Hematopoietic multipotent progenitor cell treated with erythropoietin and hydrocortisone succinate and interleukin-3 and kit ligand, for 4 days (in vitro differentiated cells): Measurements from ENCODE around the gene ZDHHC13.
A peak's percentile ranks its signal among the peaks of the same experiment; 100 is the strongest.
"Not testable (repeated sequence)": the region's sequence is repeated elsewhere in the genome, so short reads cannot be mapped to it uniquely, and the experiment has no call there.

Experiments
- DNase-seq: peaks from one replicate; pipeline ENCODE4 v3.0.0-alpha.2; 2015

ZDHHC13 gene

DNA sequence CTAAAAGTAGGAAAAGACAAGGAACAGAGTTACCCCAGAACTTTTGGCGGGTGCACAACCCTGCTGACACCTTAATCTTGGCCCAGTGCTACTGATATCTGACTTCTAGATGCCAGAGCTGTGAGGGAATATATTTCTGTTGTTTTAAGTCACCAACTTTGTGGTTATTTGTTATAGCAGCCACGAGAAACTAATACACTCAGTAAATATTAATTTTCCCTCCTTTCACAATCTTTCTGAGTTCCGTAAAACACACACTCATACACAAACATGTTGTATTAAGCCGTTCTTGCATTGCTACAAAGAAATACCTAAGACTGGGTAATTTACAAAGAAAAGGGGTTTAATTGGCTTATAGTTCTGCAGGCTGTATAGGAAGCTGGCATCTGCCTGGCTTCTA, 16.1 kb upstream of the ZDHHC13 start:
- DNase-seq, result no peak

DNA sequence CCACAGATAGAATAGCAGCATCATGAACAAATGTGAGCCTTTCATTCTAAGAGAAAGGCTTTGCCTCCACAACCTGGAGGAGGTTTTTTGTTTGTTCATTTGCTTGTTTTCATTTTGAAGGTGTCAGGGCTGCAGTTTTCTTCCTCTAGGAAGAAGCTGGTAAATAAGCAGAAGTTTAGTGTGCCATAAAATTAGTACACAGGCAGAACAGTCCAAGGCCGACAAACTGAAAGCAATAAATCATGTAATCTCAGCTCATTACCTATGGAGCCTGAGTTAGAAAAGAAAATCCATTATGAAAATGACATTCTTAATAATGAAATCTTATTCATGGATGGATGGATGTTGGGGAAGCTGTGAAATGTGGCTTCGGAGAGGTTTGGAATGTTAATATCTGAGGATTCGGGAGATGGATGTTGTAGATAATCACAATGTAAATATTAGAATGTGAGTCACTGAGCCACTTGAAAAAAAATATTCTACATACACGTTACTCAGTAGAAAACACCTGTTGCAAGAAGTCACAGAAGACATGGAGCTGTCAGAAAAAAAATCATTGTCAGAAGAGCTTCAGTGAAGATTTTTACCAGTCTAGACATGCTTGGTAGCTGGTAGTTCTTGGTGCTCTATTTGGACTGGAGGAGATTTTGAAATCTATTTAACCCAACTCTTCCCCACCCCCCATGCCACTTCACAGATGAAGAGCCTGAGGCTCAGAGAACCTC, 15.0 kb upstream of the ZDHHC13 start:
- DNase-seq, result no peak

DNA sequence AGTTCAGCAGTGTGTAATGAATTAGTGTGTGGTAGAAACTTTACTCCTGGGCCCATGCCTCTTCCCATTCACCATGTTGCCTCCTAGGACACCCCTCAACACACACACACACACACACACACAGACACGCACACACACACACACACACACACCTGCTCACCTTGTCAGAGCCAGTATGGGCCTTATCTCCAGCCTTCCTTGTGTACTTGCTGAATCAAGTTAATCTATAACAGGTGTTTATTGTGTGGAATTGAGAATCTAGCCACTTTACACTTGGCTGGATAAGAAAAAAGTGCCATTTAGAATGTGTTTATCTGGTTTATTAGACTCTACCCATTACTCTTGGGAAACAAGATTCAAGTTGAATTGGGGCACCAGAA, 14.5 kb upstream of the ZDHHC13 start:
- DNase-seq, result no peak

- no peak for DNase-seq
Observed at GRCh38 chr11:19105011-19105410, 12.0 kb upstream of the ZDHHC13 start.

- no peak for DNase-seq
Observed at GRCh38 chr11:19107125-19107524, 9.8 kb upstream of the ZDHHC13 start.

GRCh38 chr11:19110295-19110694, 6.7 kb upstream of the ZDHHC13 start:
- peak; percentile 39 for DNase-seq

DNA sequence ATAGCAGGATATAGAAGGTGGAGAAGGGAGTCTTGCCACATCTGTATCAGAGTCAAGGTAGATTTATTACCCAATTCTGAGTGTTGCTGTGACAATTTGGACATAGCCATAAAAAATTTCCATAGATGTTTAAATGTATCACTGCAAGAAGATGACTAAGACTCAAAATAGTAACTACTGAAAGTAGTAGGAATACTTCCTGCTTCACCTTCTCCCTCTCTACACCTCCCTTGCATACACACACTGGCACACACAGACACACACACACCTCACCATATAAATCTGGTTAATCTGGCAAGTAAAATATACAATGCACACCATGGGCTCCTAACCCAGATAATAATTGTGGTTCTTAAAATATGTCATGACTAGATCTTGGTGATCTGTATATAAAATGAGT, 5.2 kb upstream of the ZDHHC13 start:
- no peak for DNase-seq

GRCh38 chr11:19116276-19116970, 545 bp upstream of the ZDHHC13 start:
- no peak for DNase-seq

DNA sequence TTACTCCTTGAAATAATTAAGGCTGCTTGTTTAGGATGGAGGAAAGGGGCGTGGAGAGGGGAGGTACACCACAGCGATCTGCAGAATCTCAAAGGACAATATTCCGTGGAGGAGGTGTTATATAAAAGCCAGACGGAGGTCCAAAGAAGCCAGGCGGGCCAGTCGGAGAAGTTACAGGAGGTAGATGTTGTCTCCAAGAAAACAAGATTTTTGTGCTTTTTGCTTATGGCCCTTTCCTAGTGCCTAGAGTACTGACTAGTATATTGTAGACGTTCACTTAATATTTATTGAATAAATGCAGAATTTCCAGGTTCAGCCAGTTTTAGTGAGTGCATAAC, 761 bp downstream of the ZDHHC13 start:
- no peak for DNase-seq

DNA sequence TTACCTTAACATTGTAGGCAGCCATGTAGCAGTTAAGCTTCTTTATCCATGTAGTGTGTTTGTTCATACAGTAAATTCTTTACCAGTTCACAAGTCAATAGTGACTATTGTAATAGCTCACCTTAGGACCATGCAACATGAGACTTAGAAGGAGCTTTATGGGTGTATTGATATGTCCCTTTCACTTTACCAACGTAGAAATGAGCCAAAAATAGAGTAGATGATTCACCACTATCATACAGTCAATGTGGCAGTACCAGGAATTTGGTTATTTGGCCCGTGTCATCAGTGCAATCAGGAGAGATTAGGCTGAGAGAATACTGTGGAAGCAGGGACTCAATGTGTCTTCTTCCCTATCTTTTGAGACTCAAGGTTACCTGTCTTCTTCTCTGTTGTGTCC, 4.7 kb downstream of the ZDHHC13 start:
- DNase-seq, result no peak

GRCh38 chr11:19122960-19123615, 6.1 kb downstream of the ZDHHC13 start:
- DNase-seq, result no peak

- DNase-seq, result not testable (repeated sequence)
Observed at GRCh38 chr11:19126562-19127325, 9.8 kb downstream of the ZDHHC13 start.

- no peak for DNase-seq
Observed at GRCh38 chr11:19134004-19134403, 17.0 kb downstream of the ZDHHC13 start.

- DNase-seq, result not testable (repeated sequence)
Observed at GRCh38 chr11:19136884-19137283, 19.9 kb downstream of the ZDHHC13 start.

DNA sequence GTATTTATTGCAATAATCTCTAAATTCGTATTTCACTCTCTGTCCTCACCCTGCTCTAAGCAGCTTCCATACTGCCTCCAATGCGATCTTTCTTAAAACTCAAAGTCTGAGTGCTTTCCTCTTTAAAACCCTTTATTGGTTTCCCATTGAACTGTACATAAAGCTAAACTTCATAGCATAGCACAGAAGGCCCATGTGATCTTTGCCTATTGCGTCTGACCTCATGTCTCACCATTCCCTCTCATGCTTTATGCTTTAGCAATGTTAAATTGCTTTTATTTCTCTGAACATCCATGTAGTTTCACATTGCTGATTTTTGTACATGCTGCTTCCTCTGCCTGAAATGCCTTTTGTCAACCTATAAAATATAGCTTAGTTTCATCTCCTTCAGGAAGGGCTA, 28.4 kb downstream of the ZDHHC13 start:
- DNase-seq, result no peak

- DNase-seq, result no peak
Observed at GRCh38 chr11:19156892-19157291, 39.9 kb downstream of the ZDHHC13 start.

DNA sequence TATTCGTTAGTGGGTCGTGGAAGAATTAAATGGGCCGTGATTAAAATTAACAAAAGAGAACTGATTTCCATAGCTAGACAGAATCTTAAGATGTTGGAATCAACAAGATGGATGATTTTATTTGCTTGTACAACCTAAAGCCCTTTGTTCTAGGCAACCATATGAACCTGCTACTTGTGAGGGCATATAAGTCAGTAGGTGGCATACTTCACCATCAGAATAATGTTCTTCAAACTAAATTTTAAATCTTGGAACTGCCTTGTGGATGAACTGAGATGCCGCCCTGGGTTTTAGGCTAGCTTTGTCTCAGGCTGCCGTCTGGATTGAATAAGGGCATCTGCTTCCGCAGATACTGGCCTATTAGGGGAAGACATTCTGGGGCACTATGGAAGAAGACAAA, 43.9 kb downstream of the ZDHHC13 start:
- DNase-seq, result peak; percentile 65

DNA sequence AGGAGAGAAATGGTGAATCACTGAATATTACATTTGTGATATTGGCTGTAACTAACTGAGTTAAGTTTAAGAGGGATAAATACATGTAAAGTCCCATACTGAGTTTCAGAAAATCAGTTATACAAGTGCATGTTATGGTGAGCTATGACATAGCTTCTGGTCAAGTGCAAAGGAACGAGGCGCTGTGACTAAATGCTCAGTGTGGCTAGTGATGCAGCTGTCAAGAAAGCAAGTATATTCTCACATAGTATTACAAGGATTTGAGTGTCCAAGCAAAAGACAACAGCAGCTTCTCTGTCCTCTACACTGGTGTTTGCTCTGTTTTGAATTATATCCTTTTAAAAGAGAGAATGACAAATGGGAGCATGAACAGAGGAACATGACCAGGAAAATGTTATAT, 44.7 kb downstream of the ZDHHC13 start:
- DNase-seq, result no peak

GRCh38 chr11:19162951-19163505, 46.1 kb downstream of the ZDHHC13 start:
- no peak for DNase-seq

GRCh38 chr11:19163617-19164016, 46.6 kb downstream of the ZDHHC13 start:
- DNase-seq, result peak; percentile 25

GRCh38 chr11:19164230-19164855, 47.4 kb downstream of the ZDHHC13 start:
- no peak for DNase-seq

GRCh38 chr11:19164881-19165280, 47.9 kb downstream of the ZDHHC13 start:
- DNase-seq, result no peak

GRCh38 chr11:19168090-19168489, 51.1 kb downstream of the ZDHHC13 start:
- DNase-seq, result no peak
